Trophoblast cell (in vitro differentiated cells and primary cell): ENCODE results near the gene OR51B4.

Experiments used
- DNase-seq, 2 donors: peaks; one replicate each; pipeline ENCODE4 v3.0.0-alpha.2; 2016
- H2AFZ ChIP-seq: 2 replicates; pipeline ENCODE4 v1.6.1; 2013; ENCODE audit warnings: low read length, moderate library complexity, mild to moderate bottlenecking; ENCODE audit not compliant: insufficient read depth, poor library complexity
- H2AK5ac ChIP-seq: 2 replicates; pipeline ENCODE4 v1.6.1; 2013; ENCODE audit warnings: mild to moderate bottlenecking, low read length
- H2BK120ac ChIP-seq: 2 replicates; pipeline ENCODE4 v1.6.1; 2013; ENCODE audit warnings: low read length, mild to moderate bottlenecking, moderate library complexity; ENCODE audit not compliant: insufficient read depth, poor library complexity
- H2BK12ac ChIP-seq: 2 replicates; pipeline ENCODE4 v1.6.1; 2013; ENCODE audit warnings: mild to moderate bottlenecking, low read length, moderate library complexity
- H2BK5ac ChIP-seq: 2 replicates; pipeline ENCODE4 v1.6.1; 2013; ENCODE audit warnings: low read length, low read depth, moderate library complexity, mild to moderate bottlenecking; ENCODE audit not compliant: poor library complexity
- H3K14ac ChIP-seq: 2 replicates; pipeline ENCODE4 v1.6.1; 2013; ENCODE audit warnings: mild to moderate bottlenecking, low read length
- H3K18ac ChIP-seq: 2 replicates; pipeline ENCODE4 v1.6.1; 2013; ENCODE audit warnings: mild to moderate bottlenecking, low read length
- H3K23ac ChIP-seq: 2 replicates; pipeline ENCODE4 v1.6.1; 2013; ENCODE audit warnings: low read length
- H3K27ac ChIP-seq: 2 replicates; pipeline ENCODE4 v1.5.1; 2013; ENCODE audit warnings: low read depth, mild to moderate bottlenecking, inconsistent platforms, low read length, moderate library complexity
- H3K27me3 ChIP-seq: 2 replicates; pipeline ENCODE4 v1.6.1; 2013; ENCODE audit warnings: inconsistent platforms, mild to moderate bottlenecking, low read length, moderate library complexity; ENCODE audit not compliant: insufficient read depth
- H3K36me3 ChIP-seq, 2 experiments: 1 replicate in 1 of 2; 2 replicates in 1 of 2; pipeline ENCODE4 v1.6.1; 2013; ENCODE audit warnings: low read length in 2 of 2, mild to moderate bottlenecking in 2 of 2, moderate library complexity in 1 of 2; ENCODE audit not compliant: insufficient read depth in 2 of 2, control insufficient read depth in 1 of 2
- H3K4ac ChIP-seq: 2 replicates; pipeline ENCODE4 v1.6.1; 2013; ENCODE audit warnings: low read depth, mild to moderate bottlenecking, low read length, moderate library complexity
- H3K4me1 ChIP-seq, 2 experiments: 1 replicate in 1 of 2; 2 replicates in 1 of 2; pipeline ENCODE4 v1.6.1; 2013; ENCODE audit warnings: low read length in 2 of 2, mild to moderate bottlenecking in 2 of 2, moderate library complexity in 1 of 2; ENCODE audit not compliant: insufficient read depth in 2 of 2, control insufficient read depth in 1 of 2
- H3K4me2 ChIP-seq: 2 replicates; pipeline ENCODE4 v1.6.1; 2013; ENCODE audit warnings: inconsistent platforms, mild to moderate bottlenecking, low read length, moderate library complexity
- H3K4me3 ChIP-seq: 2 replicates; pipeline ENCODE4 v1.5.1; 2013; ENCODE audit warnings: mild to moderate bottlenecking, low read depth, low read length, inconsistent platforms
- H3K79me1 ChIP-seq: one replicate; pipeline ENCODE4 v1.6.1; 2013; ENCODE audit warnings: low read length
- H3K79me2 ChIP-seq: 2 replicates; pipeline ENCODE4 v1.6.1; 2013; ENCODE audit warnings: low read length, mild to moderate bottlenecking; ENCODE audit not compliant: control insufficient read depth, insufficient read depth, poor library complexity
- H3K9ac ChIP-seq: 2 replicates; pipeline ENCODE4 v1.6.1; 2013; ENCODE audit warnings: mild to moderate bottlenecking, low read length
- H3K9me3 ChIP-seq: 2 replicates; pipeline ENCODE4 v1.6.1; 2013; ENCODE audit warnings: low read depth, mild to moderate bottlenecking, control low read depth, inconsistent platforms, low read length; ENCODE audit not compliant: insufficient read depth
- H4K12ac ChIP-seq: 2 replicates; pipeline ENCODE4 v1.6.1; 2013; ENCODE audit warnings: low read depth, mild to moderate bottlenecking, low read length, moderate library complexity
- H4K8ac ChIP-seq: 2 replicates; pipeline ENCODE4 v1.6.1; 2013; ENCODE audit warnings: low read depth, mild to moderate bottlenecking, low read length, moderate library complexity
- H4K91ac ChIP-seq: one replicate; pipeline ENCODE4 v1.6.1; 2013; ENCODE audit warnings: low read depth, mild to moderate bottlenecking, low read length, moderate library complexity
- WGBS: extraction: QIAGEN DNeasy Blood & Tissue Kit; methylation state at CpG from one replicate; pipeline ENCODE4 v1.1.7; 2013; ENCODE audit warnings: missing lambda C conversion rate; ENCODE audit not compliant: insufficient read length, insufficient coverage; ENCODE audit errors: extremely low coverage; 5-methylcytosine and 5-hydroxymethylcytosine counted together

Gene OR51B4

GRCh38 chr11:5279471-5280090 lies 22.2 kb downstream of the OR51B4 start:
- no peak overlapping the region for H3K4me2 ChIP-seq

DNA sequence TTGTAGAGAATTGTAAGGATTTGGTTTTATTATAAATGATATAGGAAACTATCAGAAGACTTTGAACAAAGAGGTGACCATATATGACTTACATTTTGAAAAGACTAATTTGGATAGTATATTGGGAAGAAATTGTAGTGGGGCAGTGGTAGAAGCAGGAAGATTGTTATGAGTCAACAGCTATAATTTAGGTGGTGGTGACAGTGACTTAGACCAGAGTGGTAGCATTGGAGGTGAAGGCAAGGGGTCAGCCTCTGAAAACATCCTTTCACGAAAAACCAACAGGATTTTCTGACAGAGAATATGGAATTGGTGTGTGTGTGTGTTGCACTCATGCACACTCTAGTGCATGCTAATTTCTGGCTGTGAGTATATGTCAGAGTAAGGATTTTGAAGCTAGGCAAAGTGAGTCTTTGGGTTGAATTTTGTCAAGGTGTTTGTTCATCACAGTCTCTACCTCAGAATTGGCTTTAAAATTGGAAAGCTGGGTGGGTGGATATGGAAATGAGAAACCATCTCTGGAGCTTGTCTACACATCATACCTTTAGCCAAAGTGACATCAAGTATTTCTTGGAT lies 23.9 kb downstream of the OR51B4 start:
- no peaks in the 10 kb centered on the region for H3K9me3 ChIP-seq
- no peak overlapping the region for H3K27ac ChIP-seq
- no peak overlapping the region for H4K8ac ChIP-seq
- H3K79me2 ChIP-seq = no peaks in the 10 kb centered on the region
- WGBS = no CpG with 5 or more reads among the region's 1 CpG
- no peak overlapping the region for H3K4me2 ChIP-seq
- H2BK5ac ChIP-seq = no peak overlapping the region
- no peak overlapping the region for H3K9ac ChIP-seq
- H3K4me3 ChIP-seq = no peak overlapping the region
- no peaks in the 10 kb centered on the region for H3K27me3 ChIP-seq
- no peak overlapping the region for H2AK5ac ChIP-seq
- H3K36me3 ChIP-seq = no peaks in the 10 kb centered on the region
- no peak overlapping the region for H3K14ac ChIP-seq
- no peak overlapping the region for H3K23ac ChIP-seq
- no peak overlapping the region for H4K12ac ChIP-seq
- H3K4ac ChIP-seq = no peak overlapping the region
- H2BK120ac ChIP-seq = no peak overlapping the region
- DNase-seq = no peak
- no peaks in the 10 kb centered on the region for H3K4me1 ChIP-seq
- no peak overlapping the region for H3K18ac ChIP-seq
- no peak overlapping the region for H2AFZ ChIP-seq
- H4K91ac ChIP-seq = no peak overlapping the region
- H2BK12ac ChIP-seq = no peak overlapping the region
- H3K79me1 ChIP-seq = no peaks in the 10 kb centered on the region

More at GRCh38 chr11:5279471-5280090, 22.2 kb downstream of the OR51B4 start:
- DNase-seq = no peak
- H3K9ac ChIP-seq = no peak overlapping the region
- no peak overlapping the region for H2BK120ac ChIP-seq
- WGBS = no CpG with 5 or more reads among the region's 4 CpGs
- no peak overlapping the region for H2BK5ac ChIP-seq
- H3K36me3 ChIP-seq = no peaks in the 10 kb centered on the region
- H3K79me1 ChIP-seq = no peaks in the 10 kb centered on the region
- no peaks in the 10 kb centered on the region for H3K4me1 ChIP-seq
- H3K4me3 ChIP-seq = no peak overlapping the region
- H4K8ac ChIP-seq = no peak overlapping the region
- no peaks in the 10 kb centered on the region for H3K9me3 ChIP-seq
- no peak overlapping the region for H4K12ac ChIP-seq
- no peak overlapping the region for H3K18ac ChIP-seq
- no peak overlapping the region for H2AK5ac ChIP-seq
- no peak overlapping the region for H3K4ac ChIP-seq
- no peaks in the 10 kb centered on the region for H3K27me3 ChIP-seq
- no peak overlapping the region for H2AFZ ChIP-seq
- H3K14ac ChIP-seq = no peak overlapping the region
- no peak overlapping the region for H3K27ac ChIP-seq
- H4K91ac ChIP-seq = no peak overlapping the region
- H3K23ac ChIP-seq = no peak overlapping the region
- H3K79me2 ChIP-seq = no peaks in the 10 kb centered on the region
- H2BK12ac ChIP-seq = no peak overlapping the region

DNA sequence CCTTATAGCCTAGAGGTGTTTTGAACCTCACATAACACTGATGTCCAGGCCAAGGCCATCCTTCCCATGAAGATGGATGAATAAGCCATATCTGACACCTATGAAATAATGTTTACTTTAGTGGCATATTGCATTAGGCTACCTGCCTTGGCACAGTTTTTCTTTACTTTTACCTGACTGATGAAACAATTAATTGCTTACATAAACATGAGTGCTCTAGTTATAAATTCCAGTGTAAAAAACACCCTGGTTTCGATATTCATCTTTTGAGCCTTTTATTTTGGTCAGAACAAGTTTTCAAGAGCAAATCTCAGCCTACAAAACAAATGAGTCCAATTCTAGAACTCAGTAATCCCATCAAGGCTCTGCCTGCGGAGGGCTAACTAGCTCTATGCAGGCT lies 25.0 kb downstream of the OR51B4 start:
- no peak overlapping the region for H4K91ac ChIP-seq
- no peak overlapping the region for H3K4ac ChIP-seq
- no peak overlapping the region for H3K9ac ChIP-seq
- H3K18ac ChIP-seq = no peak overlapping the region
- H3K4me2 ChIP-seq = no peak overlapping the region
- no peak overlapping the region for H3K27ac ChIP-seq
- no peak overlapping the region for H2BK120ac ChIP-seq
- H3K4me3 ChIP-seq = no peak overlapping the region
- H2BK5ac ChIP-seq = no peak overlapping the region
- no peak overlapping the region for H3K14ac ChIP-seq
- H2AK5ac ChIP-seq = no peak overlapping the region
- H3K27me3 ChIP-seq = no peaks in the 10 kb centered on the region
- H3K36me3 ChIP-seq = no peaks in the 10 kb centered on the region
- no peak for DNase-seq
- no peak overlapping the region for H4K8ac ChIP-seq
- no CpG with 5 or more reads among the region's 2 CpGs for WGBS
- H4K12ac ChIP-seq = no peak overlapping the region
- no peak overlapping the region for H3K23ac ChIP-seq
- no peaks in the 10 kb centered on the region for H3K4me1 ChIP-seq
- no peaks in the 10 kb centered on the region for H3K9me3 ChIP-seq
- H2BK12ac ChIP-seq = no peak overlapping the region
- no peaks in the 10 kb centered on the region for H3K79me2 ChIP-seq
- no peak overlapping the region for H2AFZ ChIP-seq
- H3K79me1 ChIP-seq = no peaks in the 10 kb centered on the region

DNA sequence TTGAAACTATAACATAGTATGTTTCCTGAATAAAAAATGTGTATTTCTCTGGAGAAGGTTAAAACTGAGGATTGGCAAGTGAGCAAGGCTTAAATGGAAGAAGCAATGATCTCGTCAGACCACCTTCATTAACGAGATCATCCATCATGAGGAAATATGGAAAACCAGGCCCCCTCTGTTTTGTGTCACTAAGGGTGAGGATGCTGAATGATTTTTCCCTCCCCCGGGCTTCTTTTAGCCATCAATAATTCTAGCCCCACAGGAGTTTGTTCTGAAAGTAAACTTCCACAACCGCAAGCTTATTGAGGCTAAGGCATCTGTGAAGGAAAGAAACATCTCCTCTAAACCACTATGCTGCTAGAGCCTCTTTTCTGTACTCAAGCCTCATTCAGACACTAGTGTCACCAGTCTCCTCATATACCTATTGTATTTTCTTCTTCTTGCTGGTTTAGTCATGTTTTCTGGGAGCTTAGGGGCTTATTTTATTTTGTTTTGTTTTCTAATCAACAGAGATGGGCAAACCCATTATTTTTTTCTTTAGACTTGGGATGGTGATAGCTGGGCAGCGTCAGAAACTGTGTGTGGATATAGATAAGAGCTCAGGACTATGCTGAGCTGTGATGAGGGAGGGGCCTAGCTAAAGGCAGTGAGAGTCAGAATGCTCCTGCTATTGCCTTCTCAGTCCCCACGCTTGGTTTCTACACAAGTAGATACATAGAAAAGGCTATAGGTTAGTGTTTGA lies 26.2 kb downstream of the OR51B4 start:
- Histone ChIP-seq H2BK120ac (no peak overlapping the region), H3K14ac (no peak overlapping the region), H3K9ac (no peak overlapping the region), H3K79me1 (no peaks in the 10 kb centered on the region), H3K4ac (no peak overlapping the region), H2BK5ac (no peak overlapping the region), H3K36me3 (no peaks in the 10 kb centered on the region), H3K4me1 (no peaks in the 10 kb centered on the region), H4K91ac (no peak overlapping the region), H3K79me2 (no peaks in the 10 kb centered on the region), H3K27me3 (no peaks in the 10 kb centered on the region), H2BK12ac (no peak overlapping the region), H2AFZ (no peak overlapping the region), H2AK5ac (no peak overlapping the region), H4K12ac (no peak overlapping the region), H3K4me3 (no peak overlapping the region), H3K23ac (no peak overlapping the region), H4K8ac (no peak overlapping the region), H3K9me3 (no peaks in the 10 kb centered on the region), H3K4me2 (no peak overlapping the region), H3K18ac (no peak overlapping the region), H3K27ac (no peak overlapping the region)
- no peak for DNase-seq
- no CpG with 5 or more reads among the region's 6 CpGs for WGBS
